Retina (tissue), 1 donor: ENCODE measurements around the gene ZMYND12.

Experiments
- DNase-seq: peaks from one replicate; pipeline ENCODE4 v3.0.0-alpha.2; 2016

Gene ZMYND12

GRCh38 chr1:42434340-42434739 lies 21.5 kb downstream of the ZMYND12 start:
- no peak for DNase-seq

GRCh38 chr1:42433369-42433768 lies 22.5 kb downstream of the ZMYND12 start:
- DNase-seq, result no peak

- DNase-seq, result no peak
These were observed 23.1 kb downstream of the ZMYND12 start for GRCh38 chr1:42432714-42433113.

GRCh38 chr1:42431514-42431913 lies 24.3 kb downstream of the ZMYND12 start:
- DNase-seq, result no peak

- no peak for DNase-seq
These were observed 25.3 kb downstream of the ZMYND12 start for GRCh38 chr1:42430286-42431135.

GRCh38 chr1:42429603-42430002 lies 26.2 kb downstream of the ZMYND12 start:
- DNase-seq, result peak; percentile 28

GRCh38 chr1:42427240-42427639 lies 28.6 kb downstream of the ZMYND12 start:
- no peak for DNase-seq

GRCh38 chr1:42424201-42424600 lies 31.6 kb downstream of the ZMYND12 start:
- DNase-seq, result no peak

GRCh38 chr1:42423681-42424080 lies 32.1 kb downstream of the ZMYND12 start:
- DNase-seq, result peak; percentile 61

- peak; percentile 62 for DNase-seq
These were observed 33.1 kb downstream of the ZMYND12 start for GRCh38 chr1:42422737-42423136.

GRCh38 chr1:42420911-42421585 lies 34.8 kb downstream of the ZMYND12 start:
- peak; percentile 66 for DNase-seq

- DNase-seq, result no peak
These were observed 35.7 kb downstream of the ZMYND12 start for GRCh38 chr1:42420121-42420520.

- no peak for DNase-seq
These were observed 36.5 kb downstream of the ZMYND12 start for GRCh38 chr1:42419126-42419821.

- DNase-seq, result no peak
These were observed 37.3 kb downstream of the ZMYND12 start for GRCh38 chr1:42418516-42418915.

- no peak for DNase-seq
These were observed 38.7 kb downstream of the ZMYND12 start for GRCh38 chr1:42417166-42417565.

GRCh38 chr1:42414551-42415496 lies 41.0 kb downstream of the ZMYND12 start:
- DNase-seq, result no peak

GRCh38 chr1:42403880-42404400 lies 51.9 kb downstream of the ZMYND12 start:
- DNase-seq, result no peak

- no peak for DNase-seq
These were observed 56.3 kb downstream of the ZMYND12 start for GRCh38 chr1:42399315-42400100.

- DNase-seq, result no peak
These were observed 62.6 kb downstream of the ZMYND12 start for GRCh38 chr1:42392967-42393848.

GRCh38 chr1:42392255-42392654 lies 63.6 kb downstream of the ZMYND12 start:
- no peak for DNase-seq
